ENCODE data around the gene DDX55.
"Not testable (repeated sequence)": the region's sequence is repeated elsewhere in the genome, so short reads cannot be mapped to it uniquely, and the experiment has no call there.

Gene DDX55, protein sequence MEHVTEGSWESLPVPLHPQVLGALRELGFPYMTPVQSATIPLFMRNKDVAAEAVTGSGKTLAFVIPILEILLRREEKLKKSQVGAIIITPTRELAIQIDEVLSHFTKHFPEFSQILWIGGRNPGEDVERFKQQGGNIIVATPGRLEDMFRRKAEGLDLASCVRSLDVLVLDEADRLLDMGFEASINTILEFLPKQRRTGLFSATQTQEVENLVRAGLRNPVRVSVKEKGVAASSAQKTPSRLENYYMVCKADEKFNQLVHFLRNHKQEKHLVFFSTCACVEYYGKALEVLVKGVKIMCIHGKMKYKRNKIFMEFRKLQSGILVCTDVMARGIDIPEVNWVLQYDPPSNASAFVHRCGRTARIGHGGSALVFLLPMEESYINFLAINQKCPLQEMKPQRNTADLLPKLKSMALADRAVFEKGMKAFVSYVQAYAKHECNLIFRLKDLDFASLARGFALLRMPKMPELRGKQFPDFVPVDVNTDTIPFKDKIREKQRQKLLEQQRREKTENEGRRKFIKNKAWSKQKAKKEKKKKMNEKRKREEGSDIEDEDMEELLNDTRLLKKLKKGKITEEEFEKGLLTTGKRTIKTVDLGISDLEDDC

DNA sequence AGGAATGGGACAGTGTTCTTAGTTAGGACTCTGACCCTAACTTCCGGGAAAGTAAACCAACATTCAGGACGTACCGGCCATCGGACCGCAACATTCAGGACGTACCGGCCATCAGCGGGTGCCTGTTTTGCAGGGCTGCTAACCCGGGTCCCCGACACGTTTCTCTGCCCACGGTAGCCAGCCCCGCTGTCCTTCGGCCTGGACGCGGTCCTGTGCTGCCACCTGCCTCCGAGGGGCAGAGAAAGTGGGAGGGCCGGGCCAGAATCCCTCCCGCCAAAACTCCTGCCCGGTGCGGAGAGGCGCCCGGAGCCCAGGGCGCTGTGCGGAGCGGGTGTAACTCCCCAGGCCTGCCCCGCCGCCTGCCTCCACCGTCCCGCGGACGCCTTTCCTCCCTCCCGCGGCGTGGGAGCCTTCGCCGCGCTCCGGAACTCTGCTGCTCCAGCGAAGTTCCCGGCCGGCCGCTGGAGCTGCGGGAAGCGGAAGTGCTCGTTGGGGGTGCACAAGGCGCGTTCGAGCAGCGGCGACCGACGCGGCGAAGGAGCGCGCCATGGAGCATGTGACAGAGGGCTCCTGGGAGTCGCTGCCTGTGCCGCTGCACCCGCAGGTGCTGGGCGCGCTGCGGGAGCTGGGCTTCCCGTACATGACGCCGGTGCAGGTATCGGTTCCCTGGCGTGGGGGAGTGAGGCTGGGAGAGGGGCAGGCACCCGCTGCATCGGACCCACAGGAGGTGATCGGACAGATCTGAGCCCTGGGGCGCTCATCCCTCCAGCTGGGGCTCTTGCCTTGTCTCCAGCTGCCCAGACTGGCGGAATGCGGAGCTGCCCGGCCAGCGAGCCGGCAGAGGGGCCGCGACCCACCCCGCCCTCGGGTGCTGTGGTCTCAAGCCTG is at the start of gene DDX55:
Gene DDX55 (plus strand): TSS at position 498 of the 888 bp plus-strand sequence. CDS start 50 bp downstream, at position 548.
- DNase-seq (ENCODE audit: low read depth), result peak; percentile 82

DNA sequence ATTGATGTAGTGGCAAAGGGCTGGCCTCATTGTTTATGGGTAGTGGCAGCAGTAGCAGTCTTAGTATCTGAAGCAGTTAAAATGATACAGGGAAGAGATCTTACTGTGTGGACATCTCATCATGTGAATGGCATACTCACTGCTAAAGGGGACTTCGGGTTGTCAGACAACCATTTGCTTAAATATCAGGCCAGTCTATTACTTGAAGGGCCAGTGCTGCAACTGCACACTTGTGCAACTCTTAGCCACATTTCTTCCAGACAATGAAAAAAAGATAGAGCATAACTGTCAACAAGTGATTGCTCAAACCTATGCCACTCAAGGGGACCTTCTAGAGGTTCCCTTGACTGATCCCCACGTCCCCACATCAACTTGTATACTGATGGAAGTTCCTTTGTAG is 47.8 kb upstream of the DDX55 start:
- not testable (repeated sequence) for DNase-seq (ENCODE audit: low read depth)

DNA sequence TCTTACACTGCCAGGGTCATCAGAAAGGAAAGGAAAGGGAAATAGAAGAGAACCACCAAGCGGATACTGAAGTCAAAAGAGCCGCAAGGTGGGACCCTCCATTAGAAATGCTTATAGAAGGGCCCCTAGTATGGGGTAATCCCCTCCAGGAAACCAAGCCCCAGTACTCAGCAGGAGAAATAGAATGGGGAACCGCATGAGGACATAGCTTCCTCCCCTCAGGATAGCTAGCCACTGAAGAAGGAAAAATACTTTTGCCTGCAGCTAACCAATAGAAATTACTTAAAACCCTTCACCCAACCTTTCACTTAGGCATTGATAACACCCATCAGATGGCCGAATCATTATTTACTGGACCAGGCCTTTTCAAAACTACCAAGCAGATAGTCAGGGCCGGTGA is 47.1 kb upstream of the DDX55 start:
- DNase-seq (ENCODE audit: low read depth), result not testable (repeated sequence)

DNA sequence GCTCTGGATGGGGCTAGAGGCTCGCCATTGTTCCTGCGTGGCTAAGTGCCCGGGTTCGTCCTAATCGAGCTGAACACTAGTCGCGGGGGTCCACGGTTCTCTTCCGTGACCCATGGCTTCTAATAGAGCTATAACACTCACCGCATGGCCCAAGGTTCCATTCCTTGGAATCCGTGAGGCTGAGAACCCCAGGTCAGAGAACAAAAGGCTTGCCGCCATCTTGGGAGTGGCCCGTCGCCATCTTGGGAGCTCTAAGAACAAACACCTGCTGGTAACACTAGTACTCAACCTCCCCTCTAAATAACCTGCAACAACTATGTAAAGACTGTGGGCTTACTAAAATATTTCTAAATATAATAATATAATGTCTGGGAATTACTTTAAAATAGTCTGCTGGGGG is 43.4 kb upstream of the DDX55 start:
- not testable (repeated sequence) for DNase-seq (ENCODE audit: low read depth)

DNA sequence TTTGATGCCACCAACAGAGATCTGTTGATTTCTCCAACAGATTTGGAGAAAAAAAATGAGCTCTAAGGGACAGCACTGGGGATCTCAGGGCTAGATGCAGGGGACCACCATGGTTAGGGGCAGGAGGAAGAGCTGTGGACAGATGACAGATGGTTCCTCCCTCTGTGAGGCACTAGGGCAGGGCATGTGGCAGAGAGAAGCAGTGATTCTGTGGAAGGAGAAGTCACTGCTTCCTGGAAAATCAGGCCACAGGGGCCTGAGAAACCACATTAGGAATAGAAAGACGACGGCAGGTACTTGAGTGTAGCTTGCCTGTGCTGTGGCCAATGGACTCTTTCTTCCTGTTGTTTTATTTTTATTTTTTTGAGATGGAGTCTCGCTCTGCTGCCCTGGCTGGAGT is 42.4 kb upstream of the DDX55 start:
- no peak for DNase-seq (ENCODE audit: low read depth)

DNA sequence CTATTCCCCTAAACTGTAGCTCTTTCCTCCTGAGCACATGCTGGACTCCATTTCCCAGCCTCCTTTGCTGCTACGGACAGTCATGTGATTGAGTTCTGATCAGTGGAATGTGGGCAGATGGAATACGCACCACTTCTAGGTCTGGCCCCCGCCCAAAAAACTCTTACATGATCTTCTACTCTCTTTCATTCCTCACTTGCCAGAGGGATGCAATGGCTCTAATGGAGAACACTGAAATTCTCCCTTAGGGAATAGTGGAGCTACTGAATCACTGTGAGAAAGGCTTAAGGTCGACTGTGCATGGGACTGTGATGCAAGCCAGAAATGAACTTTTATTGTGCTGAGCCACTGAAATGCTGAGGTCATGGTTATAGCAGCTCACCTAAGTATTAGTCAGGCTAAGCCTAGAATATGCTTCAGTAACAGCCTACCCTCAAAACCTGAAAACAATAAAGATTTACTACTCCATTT is 30.5 kb upstream of the DDX55 start:
- no peak for DNase-seq (ENCODE audit: low read depth)

- DNase-seq (ENCODE audit: low read depth), result no peak
Measured at GRCh38 chr12:123572391-123572790, 29.5 kb upstream of the DDX55 start.

DNA sequence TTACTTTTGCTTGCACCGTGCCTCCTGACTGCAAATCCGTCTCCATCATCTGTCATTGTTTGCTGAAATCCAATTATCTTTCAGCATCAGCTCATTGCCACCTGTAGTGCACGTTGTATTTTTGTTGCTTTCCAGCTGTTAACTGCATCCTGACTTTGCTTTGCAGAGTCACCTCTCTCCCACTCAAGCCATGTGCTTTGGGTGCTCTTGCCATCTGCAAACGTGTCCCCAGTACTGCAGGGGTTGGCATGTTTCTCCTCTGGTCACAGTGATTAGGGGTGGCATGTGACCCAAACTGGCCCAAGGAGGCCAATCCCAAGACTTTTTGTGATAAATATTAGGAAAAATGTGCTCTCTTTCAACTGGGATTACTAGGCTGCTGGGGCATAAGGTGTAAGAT is 28.0 kb upstream of the DDX55 start:
- DNase-seq (ENCODE audit: low read depth), result no peak

DNA sequence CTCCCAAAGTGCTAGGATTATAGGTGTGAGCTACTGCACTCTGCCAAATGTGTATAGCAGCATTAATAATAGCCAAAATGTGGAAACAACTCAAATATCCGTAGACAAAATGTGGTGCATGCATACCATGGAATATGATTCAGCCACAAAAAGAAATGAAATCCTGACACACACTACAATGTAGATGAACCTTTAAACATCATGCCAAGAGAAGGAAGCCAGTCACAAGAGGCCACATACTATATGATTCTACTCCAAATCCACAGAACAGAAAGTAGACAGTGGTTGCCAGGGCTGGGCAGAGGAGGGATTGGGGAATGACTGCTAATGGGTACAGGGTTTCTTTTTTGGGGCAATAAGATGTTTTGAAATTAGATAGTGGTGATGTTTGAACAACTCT is 25.3 kb upstream of the DDX55 start:
- DNase-seq (ENCODE audit: low read depth), result no peak

DNA sequence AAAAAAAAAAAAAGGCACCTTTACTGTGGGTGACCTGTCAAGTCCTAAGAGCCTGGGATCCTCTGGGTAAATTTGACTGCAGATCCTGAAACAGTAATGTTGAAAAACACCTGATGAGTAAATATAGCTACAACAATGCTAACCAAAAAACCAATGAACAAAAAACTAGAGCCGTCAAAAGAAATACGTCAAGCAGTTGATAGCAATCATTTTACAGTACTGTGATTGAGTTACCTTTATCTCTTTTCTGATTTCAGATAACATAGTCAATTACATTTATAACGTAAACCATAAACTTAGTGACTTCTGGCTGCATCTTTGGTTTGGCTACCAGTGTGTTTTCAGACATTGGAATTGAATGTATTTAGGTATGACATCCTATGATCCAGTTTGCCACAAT is 23.7 kb upstream of the DDX55 start:
- no peak for DNase-seq (ENCODE audit: low read depth)

- not testable (repeated sequence) for DNase-seq (ENCODE audit: low read depth)
Measured at GRCh38 chr12:123578829-123579228, 23.1 kb upstream of the DDX55 start.

DNA sequence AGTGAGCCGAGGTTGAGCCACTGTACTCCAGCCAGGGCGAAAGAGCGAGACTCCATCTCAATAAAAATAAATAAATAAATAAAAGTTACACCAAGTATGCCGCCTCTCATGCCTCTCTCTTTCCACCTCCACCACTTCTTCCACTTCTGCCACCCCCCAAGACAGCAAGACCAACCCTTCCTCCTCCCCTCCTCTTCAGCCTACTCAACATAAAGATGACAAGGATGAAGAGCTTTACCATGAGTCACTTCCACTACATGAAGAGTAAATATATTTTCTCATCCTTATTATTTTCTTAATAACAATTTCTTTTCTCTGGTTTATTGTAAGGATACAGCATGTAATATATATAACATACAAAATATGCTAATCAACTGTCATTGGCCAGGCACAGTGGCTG is 21.1 kb upstream of the DDX55 start:
- DNase-seq (ENCODE audit: low read depth), result no peak

GRCh38 chr12:123591702-123592481 is 10.0 kb upstream of the DDX55 start:
- no peak for DNase-seq (ENCODE audit: low read depth)

GRCh38 chr12:123595729-123596128 is 6.2 kb upstream of the DDX55 start:
- DNase-seq (ENCODE audit: low read depth), result no peak

- no peak for DNase-seq (ENCODE audit: low read depth)
Measured at GRCh38 chr12:123597100-123597499, 4.8 kb upstream of the DDX55 start.

DNA sequence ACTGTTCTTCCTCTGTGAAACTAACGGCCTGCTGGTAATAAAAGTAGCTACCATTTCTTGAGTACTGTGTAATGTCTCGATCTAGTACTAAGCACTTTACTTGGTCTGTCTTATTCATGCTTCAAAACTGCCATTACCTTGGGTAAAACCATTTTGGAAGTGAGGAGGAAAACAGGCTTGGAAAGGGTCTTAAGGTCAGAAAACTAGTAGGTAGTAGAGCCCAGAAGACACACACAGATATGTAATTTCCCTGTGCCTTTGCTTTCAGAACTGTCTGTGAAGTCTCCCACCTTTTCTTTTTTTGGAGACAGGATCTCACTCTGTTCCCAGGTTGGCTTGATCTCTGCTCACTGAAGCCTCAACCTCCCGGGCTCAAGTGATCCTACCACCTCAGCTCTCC is 3.4 kb upstream of the DDX55 start:
- DNase-seq (ENCODE audit: low read depth), result no peak

DNA sequence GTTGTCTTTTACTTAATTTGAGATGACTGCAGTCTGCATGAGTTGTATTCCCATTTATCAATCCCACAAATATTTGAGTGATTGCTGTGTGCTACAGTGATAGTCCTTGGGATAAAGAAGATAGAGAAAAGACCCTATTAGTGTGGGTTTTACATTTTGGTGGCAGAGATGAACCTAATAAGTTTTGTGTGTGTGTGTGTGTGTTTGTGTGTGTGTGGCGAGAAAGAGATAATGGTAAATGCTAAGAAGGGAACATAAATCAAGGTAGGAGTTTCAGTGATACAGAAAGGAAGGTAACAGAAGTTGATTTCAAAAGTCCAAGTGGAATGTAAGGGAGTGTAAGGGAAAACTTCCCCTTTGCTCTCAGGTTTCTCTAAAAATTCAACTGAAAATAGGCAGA is 2.6 kb upstream of the DDX55 start:
- no peak for DNase-seq (ENCODE audit: low read depth)

DNA sequence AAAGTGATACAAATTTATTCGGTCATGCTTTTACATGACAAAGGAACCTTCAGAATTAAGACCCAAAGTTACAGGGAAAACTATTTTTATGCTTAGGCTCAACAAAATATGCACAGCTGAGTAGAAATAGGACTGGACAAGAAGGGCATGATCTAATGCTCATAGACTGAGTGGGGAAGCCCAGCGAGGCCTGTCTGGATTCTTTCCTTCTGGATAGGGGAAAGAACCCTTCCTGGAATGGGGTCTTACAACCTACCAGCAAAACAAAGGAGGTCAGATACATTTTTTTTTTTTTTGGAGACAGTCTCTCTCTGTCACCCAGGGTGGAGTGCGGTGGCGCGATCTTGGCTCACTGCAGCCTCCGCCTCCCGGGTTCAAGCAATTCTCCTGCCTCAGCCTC is 2.2 kb upstream of the DDX55 start:
- DNase-seq (ENCODE audit: low read depth), result no peak

DNA sequence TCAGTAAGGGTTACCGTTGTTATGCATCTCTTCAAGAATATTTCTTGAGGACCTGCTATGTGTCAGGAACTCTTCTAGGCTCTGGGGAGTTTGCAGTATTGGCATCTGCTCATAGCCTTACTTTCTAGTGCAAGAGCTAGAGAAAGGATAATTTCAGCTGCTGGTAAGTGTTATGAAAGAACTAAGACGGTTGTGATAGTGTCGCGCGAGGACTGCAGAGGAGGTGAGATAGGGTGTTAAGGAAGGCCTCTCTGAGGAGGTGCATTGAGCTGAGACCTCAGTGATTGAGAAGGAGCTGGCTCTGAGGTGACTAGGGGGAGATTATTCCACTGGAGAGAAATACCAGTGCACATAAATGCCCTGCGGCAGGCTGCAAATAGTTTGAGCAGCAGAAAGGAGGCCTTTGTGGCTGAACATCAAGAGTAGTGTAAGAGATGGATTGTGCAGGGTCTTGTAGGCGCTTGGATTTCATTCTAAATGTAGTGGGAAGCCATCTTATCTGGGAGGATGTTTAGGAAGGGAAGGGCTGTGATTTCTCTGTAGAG is 824 bp downstream of the DDX55 start:
- DNase-seq (ENCODE audit: low read depth), result no peak

- not testable (repeated sequence) for DNase-seq (ENCODE audit: low read depth)
Measured at GRCh38 chr12:123603495-123603894, 1.6 kb downstream of the DDX55 start.

DNA sequence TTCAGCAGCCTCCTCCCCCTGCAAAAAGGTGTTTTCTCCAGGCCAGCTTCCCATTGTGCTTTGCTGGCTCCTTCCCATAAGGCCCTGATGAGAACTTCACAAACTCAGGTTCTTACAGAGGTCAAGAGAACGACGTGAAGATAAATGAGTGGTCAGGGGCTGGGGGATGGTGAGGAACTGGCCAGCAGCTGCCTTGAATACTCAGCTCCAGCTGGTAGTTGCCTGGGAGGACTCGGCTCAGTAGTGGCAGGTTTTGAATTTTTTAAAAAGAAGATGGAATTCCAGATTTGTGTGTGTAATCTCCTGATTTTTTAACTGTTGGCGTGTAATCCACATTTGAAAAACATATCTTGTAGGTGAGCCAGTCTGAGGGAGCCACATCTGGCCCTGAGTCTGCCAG is 5.9 kb downstream of the DDX55 start:
- no peak for DNase-seq (ENCODE audit: low read depth)

DNA sequence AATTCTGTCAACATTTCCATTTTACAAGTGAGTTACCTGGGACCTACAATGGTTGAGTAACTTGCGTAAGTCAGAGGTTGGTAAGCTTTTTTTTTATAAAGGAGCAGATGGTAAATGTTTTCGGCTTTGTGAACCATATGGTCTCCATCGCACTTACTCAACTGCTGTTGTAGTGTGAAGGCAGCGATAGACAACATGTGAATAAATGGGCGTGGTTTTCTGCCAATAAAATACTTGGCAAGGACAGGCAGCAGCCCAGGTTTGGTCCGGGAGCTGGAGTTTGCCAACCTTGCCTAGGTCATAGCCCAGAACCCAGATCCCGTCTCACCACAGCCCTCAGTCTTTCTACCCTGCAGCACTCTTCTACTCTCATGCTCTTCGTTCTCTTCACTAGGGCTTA is 6.3 kb downstream of the DDX55 start:
- no peak for DNase-seq (ENCODE audit: low read depth)

Measured in activated T-helper 1 cell treated with Interleukin-2 at 50 U/mL for 16 hours (primary cell).